SK-N-SH (cell line): ENCODE results near the gene RTP2. TPM values are rescaled to one million over a fixed set of nuclear protein-coding genes. Genes with fewer than 3 reads are reported as not detected.

ENCODE experiments used
- CTCF ChIA-PET: fragments of 300-600, 350-600 bp; formaldehyde crosslinking; extraction: SDS; loops from one replicate; lab custom pipeline; 2021; lab: Yijun Ruan, JAX
- POLR2A ChIA-PET: fragments of 350-600 bp; sonication (Branson Sonifier 250); formaldehyde crosslinking; extraction: SDS; loops from one replicate; lab custom pipeline; 2020; ENCODE audit warnings: antibody characterized with exemption, inconsistent platforms; lab: Yijun Ruan, JAX
- DNase-seq: peaks from one replicate; pipeline ENCODE4 v3.0.0; 2012
- H2AFZ ChIP-seq: fragments of 200-600 bp; sonication (generic); 2 replicates; pipeline ENCODE4 v1.8.1; 2016; ENCODE audit warnings: antibody characterized with exemption, mild to moderate bottlenecking, low read depth
- H3F3A ChIP-seq: fragments of 200-600 bp; sonication (generic); replicated peaks from 2 replicates; pipeline ENCODE3; 2016; ENCODE audit warnings: antibody characterized with exemption, mild to moderate bottlenecking; ENCODE audit not compliant: insufficient read depth
- H3K27ac ChIP-seq, 2 experiments: fragments of 200-500 bp in 1 of 2; fragments of 200-600 bp in 1 of 2; sonication (Bioruptor generic) in 1 of 2; sonication (generic), shearing (Covaris generic) in 1 of 2; 2 replicates each; pipeline versions ENCODE4 v1.5.1 to v1.6.1; 2014 to 2016; ENCODE audit warnings: low read depth in 2 of 2, inconsistent platforms in 1 of 2, low read length in 1 of 2, mild to moderate bottlenecking in 1 of 2, mixed read lengths in 1 of 2
- H3K27me3 ChIP-seq: fragments of 200-600 bp; sonication (generic), shearing (Covaris generic); 2 replicates; pipeline ENCODE4 v1.6.1; 2016; ENCODE audit warnings: mixed run types; ENCODE audit not compliant: insufficient read depth
- H3K36me3 ChIP-seq, 2 experiments: fragments of 200-500 bp in 1 of 2; fragments of 200-600 bp in 1 of 2; sonication (Bioruptor generic) in 1 of 2; sonication (generic) in 1 of 2; replicated peaks in 1 of 2; 2 replicates each; pipeline versions ENCODE3 to v1.5.1; 2014 to 2016; ENCODE audit warnings: low read length in 1 of 2, mild to moderate bottlenecking in 1 of 2; ENCODE audit not compliant: insufficient read depth in 2 of 2, control insufficient read depth in 1 of 2
- H3K4me1 ChIP-seq, 2 experiments: fragments of 200-500 bp in 1 of 2; fragments of 200-600 bp in 1 of 2; sonication (Bioruptor generic) in 1 of 2; sonication (generic), shearing (Covaris generic) in 1 of 2; 2 replicates each; pipeline versions ENCODE4 v1.5.1 to v1.6.1; 2014 to 2016; ENCODE audit warnings: low read depth in 1 of 2, low read length in 1 of 2, mixed run types in 1 of 2; ENCODE audit not compliant: insufficient read depth in 2 of 2, control insufficient read depth in 1 of 2
- H3K4me2 ChIP-seq: fragments of 200-600 bp; sonication (generic), shearing (Covaris generic); 2 replicates; pipeline ENCODE4 v1.6.1; 2017; ENCODE audit warnings: mixed run types
- H3K4me3 ChIP-seq, 2 experiments: fragments of 200-500 bp in 1 of 2; fragments of 200-600 bp in 1 of 2; sonication (Bioruptor generic) in 1 of 2; sonication (generic), shearing (Covaris generic) in 1 of 2; 2 replicates each; pipeline versions ENCODE4 v1.5.1 to v1.8.1; 2014 to 2016; ENCODE audit warnings: low read depth in 2 of 2, inconsistent platforms in 1 of 2, low read length in 1 of 2, mild to moderate bottlenecking in 1 of 2, mixed read lengths in 1 of 2, moderate library complexity in 1 of 2
- H3K79me2 ChIP-seq: fragments of 200-600 bp; sonication (generic); 2 replicates; pipeline ENCODE4 v1.8.1; 2017; ENCODE audit warnings: mild to moderate bottlenecking; ENCODE audit not compliant: insufficient read depth
- H3K9ac ChIP-seq: fragments of 200-600 bp; sonication (generic); 2 replicates; pipeline ENCODE4 v1.6.1; 2017; ENCODE audit warnings: mixed run types
- H3K9me2 ChIP-seq: fragments of 200-600 bp; sonication (generic); 2 replicates; pipeline ENCODE4 v1.6.1; 2017; ENCODE audit warnings: mixed run types
- H3K9me3 ChIP-seq: fragments of 200-600 bp; sonication (generic); 2 replicates; pipeline ENCODE4 v1.6.1; 2017; ENCODE audit warnings: mixed run types, mild to moderate bottlenecking, moderate library complexity
- H4K20me1 ChIP-seq: fragments of 200-600 bp; sonication (generic); 2 replicates; pipeline ENCODE4 v1.6.1; 2017; ENCODE audit warnings: mild to moderate bottlenecking, mixed run types; ENCODE audit not compliant: insufficient read depth
- FOXM1 ChIP-seq: IDR thresholded peaks from 2 replicates; pipeline ENCODE4 v1.4.0; 2012; ENCODE audit warnings: low read depth, mild to moderate bottlenecking
- GATA2 ChIP-seq: sonication (generic); formaldehyde crosslinking; IDR thresholded peaks from 2 replicates; pipeline ENCODE4 v1.5.0; 2020; ENCODE audit warnings: mild to moderate bottlenecking, missing genetic modification reagents
- POLR2AphosphoS5 ChIP-seq: IDR thresholded peaks from 2 replicates; pipeline ENCODE4 v1.6.1; 2012; ENCODE audit warnings: low read depth, low read length
- RAD21 ChIP-seq: IDR thresholded peaks from 2 replicates; pipeline ENCODE4 v1.6.1; 2012; ENCODE audit warnings: mild to moderate bottlenecking, low read length
- RCOR1 ChIP-seq: fragments of 150-350 bp; IDR thresholded peaks from 2 replicates; pipeline ENCODE4 v1.6.1; 2017; ENCODE audit warnings: antibody characterized with exemption, low read length
- REST ChIP-seq: IDR thresholded peaks from 2 replicates; pipeline ENCODE4 v1.6.1; 2012; ENCODE audit warnings: mild to moderate bottlenecking, low read depth, low read length, moderate library complexity
- RFX5 ChIP-seq: IDR thresholded peaks from 2 replicates; pipeline ENCODE4 v1.6.1; 2012; ENCODE audit warnings: mild to moderate bottlenecking, improper control_type of control experiment, low read length
- SIN3A ChIP-seq: IDR thresholded peaks from 2 replicates; pipeline ENCODE4 v1.6.1; 2012; ENCODE audit warnings: low read depth, mild to moderate bottlenecking, low read length, moderate library complexity, borderline replicate concordance
- USF1 ChIP-seq: IDR thresholded peaks from 2 replicates; pipeline ENCODE4 v1.4.0; 2012; ENCODE audit warnings: low read depth, borderline replicate concordance
- WGBS: methylation state at CpG from one replicate; pipeline ENCODE4 v1.1.6; 2017; ENCODE audit warnings: low lambda C conversion rate; 5-methylcytosine and 5-hydroxymethylcytosine counted together
- polyA plus RNA-seq, 3 experiments: library from polyadenylated mRNA; depleted of rRNA; stranded (reverse); fragments of >200 nt; gene quantifications; 2 replicates each; pipeline ENCODE4 v1.2.3, GENCODE V29; 2012

Gene RTP2
- polyA plus RNA-seq, 1 of the 3 experiments (the other 2 are of a cell fraction), result 0.07 TPM

- H3K9me2 ChIP-seq, result no peaks in the 10 kb centered on the region
- H3K4me2 ChIP-seq, result no peak overlapping the region
- H3K4me1 ChIP-seq, result no peaks in the 10 kb centered on the region; a peak in 1 of 4 replicates
- H3K27ac ChIP-seq, result no peak overlapping the region
- H2AFZ ChIP-seq, result no peak overlapping the region
- no peaks in the 10 kb centered on the region for H3K79me2 ChIP-seq
- no peak for DNase-seq
- TF ChIP-seq SIN3A (no peak), GATA2 (no peak), RFX5 (no peak), USF1 (no peak)
- H3K27me3 ChIP-seq, result no peaks in the 10 kb centered on the region
- H4K20me1 ChIP-seq, result no peaks in the 10 kb centered on the region
- POLR2A ChIA-PET, result no interaction called here
- no peaks in the 10 kb centered on the region for H3K9me3 ChIP-seq
- no peak overlapping the region for H3K9ac ChIP-seq
- WGBS, result 82% methylated on average over 13 of the region's 13 CpGs
- H3K4me3 ChIP-seq, result no peak overlapping the region
- CTCF ChIA-PET, result interaction anchor here (1.3 to 6.2 kb wide), 3 partner anchors 12 to 21 kb away, joined by 4 to 66 read pairs (median 7); no protein-coding TSS in a partner anchor
- H3F3A ChIP-seq, result no peaks in the 10 kb centered on the region
- H3K36me3 ChIP-seq, result peaks cover 77 to 91% of the 10 kb centered on the region in 2 experiments
Measured at GRCh38 chr3:187726564-187726963, 24.2 kb upstream of the RTP2 start.

- H3K4me1 ChIP-seq, result no peaks in the 10 kb centered on the region; a peak in 1 of 4 replicates
- no peak overlapping the region for H2AFZ ChIP-seq
- ChIA-PET CTCF (interaction anchor here (1.5 to 6.2 kb wide), 2 partner anchors 11 to 13 kb away, joined by 7 to 66 read pairs; no protein-coding TSS in a partner anchor), POLR2A (no interaction called here)
- no peak overlapping the region for H3K27ac ChIP-seq
- H3F3A ChIP-seq, result no peaks in the 10 kb centered on the region
- no peak overlapping the region for H3K4me3 ChIP-seq
- peaks cover 76 to 88% of the 10 kb centered on the region in 2 experiments for H3K36me3 ChIP-seq
- no peak for TF ChIP-seq SIN3A
- no peak for TF ChIP-seq RCOR1
- TF ChIP-seq RAD21, result no peak
- no peak for TF ChIP-seq FOXM1
- no peak for TF ChIP-seq REST
- TF ChIP-seq POLR2AphosphoS5, result no peak
- 82% methylated on average over 7 of the region's 7 CpGs for WGBS
- H4K20me1 ChIP-seq, result no peaks in the 10 kb centered on the region
- no peak for DNase-seq
- H3K9me3 ChIP-seq, result no peaks in the 10 kb centered on the region
- H3K9me2 ChIP-seq, result no peaks in the 10 kb centered on the region
- H3K4me2 ChIP-seq, result no peak overlapping the region
- no peaks in the 10 kb centered on the region for H3K27me3 ChIP-seq
- no peak overlapping the region for H3K9ac ChIP-seq
- no peaks in the 10 kb centered on the region for H3K79me2 ChIP-seq
Measured at GRCh38 chr3:187725653-187726370, 23.5 kb upstream of the RTP2 start.
